Measurements from ENCODE around the gene DEGS2.

DNA sequence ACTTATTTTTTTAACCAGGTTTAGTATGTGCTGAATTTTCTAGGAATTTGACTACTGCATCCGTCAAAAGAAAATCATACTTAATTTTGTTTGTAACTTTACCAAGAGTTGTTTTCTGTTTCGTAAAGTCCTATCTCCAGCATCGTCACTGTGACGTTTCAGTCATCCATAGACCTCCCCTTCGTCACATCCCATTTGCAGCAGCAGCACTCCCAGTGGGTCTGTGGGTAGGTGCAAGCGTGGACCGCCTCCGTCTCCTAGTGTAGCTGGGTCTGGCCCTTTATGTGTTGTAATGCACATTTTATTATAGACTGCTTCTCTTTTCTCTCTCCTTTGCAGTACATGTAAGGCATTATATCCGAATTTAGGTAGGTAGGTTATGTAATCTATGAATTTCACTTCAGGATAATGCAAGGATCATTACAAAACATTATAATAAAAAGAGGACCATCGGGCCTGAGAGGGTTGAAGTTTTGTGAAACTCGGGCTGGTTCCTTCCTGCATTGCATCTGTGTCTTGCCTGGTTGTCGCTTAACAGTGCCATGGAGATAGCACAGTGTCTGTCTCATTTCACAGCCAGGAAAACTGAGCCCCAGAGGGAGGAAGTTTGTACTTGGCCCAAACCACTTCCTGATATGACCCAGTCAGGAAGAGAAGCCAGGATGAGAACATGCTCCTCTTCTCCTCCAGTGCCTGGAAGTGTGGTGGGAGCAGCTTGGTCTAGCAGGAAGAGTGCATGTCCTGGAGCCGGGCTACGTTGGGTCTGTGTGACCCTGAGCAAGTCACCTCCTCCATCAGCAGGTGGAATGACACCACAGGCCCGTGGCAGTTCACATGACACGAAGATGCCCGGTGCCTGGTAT lies 53.0 kb downstream of the DEGS2 start:
- TF ChIP-seq POLR2A (IDR thresholded peaks at IDR 0.05) = no peak
- TF ChIP-seq, protein P1, sequence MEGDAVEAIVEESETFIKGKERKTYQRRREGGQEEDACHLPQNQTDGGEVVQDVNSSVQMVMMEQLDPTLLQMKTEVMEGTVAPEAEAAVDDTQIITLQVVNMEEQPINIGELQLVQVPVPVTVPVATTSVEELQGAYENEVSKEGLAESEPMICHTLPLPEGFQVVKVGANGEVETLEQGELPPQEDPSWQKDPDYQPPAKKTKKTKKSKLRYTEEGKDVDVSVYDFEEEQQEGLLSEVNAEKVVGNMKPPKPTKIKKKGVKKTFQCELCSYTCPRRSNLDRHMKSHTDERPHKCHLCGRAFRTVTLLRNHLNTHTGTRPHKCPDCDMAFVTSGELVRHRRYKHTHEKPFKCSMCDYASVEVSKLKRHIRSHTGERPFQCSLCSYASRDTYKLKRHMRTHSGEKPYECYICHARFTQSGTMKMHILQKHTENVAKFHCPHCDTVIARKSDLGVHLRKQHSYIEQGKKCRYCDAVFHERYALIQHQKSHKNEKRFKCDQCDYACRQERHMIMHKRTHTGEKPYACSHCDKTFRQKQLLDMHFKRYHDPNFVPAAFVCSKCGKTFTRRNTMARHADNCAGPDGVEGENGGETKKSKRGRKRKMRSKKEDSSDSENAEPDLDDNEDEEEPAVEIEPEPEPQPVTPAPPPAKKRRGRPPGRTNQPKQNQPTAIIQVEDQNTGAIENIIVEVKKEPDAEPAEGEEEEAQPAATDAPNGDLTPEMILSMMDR (IDR thresholded peaks at IDR 0.05) = no peak

All from thyroid gland (tissue), 4 donors.